ENCODE results near the gene CATSPERD.
"Not testable (repeated sequence)": the region's sequence is repeated elsewhere in the genome, so short reads cannot be mapped to it uniquely, and the experiment has no call there.

The CATSPERD gene

DNA sequence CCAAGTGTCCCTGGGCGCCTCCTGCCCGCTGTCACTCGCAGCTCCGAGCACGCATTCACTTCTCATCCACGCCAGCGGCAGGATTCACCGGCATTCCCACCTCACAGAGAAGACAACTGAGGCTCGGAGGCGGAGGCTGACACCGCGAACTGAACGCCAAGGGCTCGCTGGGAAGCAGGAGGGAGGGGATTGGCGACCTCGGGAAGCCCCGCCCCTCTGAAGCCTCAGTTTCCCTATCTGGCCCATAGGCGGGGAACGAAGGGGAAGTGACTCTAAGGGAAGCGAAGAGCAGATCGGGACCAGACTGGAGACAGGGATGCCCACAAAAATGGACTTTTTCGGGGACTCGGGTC, 40.4 kb upstream of the CATSPERD start:
- no peaks in the 10 kb centered on the region for H3K27me3 ChIP-seq (ENCODE audit: low read depth)
- H3K9me3 ChIP-seq: no peaks in the 10 kb centered on the region
- peaks cover 3% of the 10 kb centered on the region; the same call in 1 of the 2 replicates for H3K36me3 ChIP-seq (replicated peaks)
- DNase-seq (ENCODE audit: low spot score in 2 of 2): no peak
- peaks cover 7% of the 10 kb centered on the region for H3K4me1 ChIP-seq
- peak overlapping the region; percentile 99 for H3K4me3 ChIP-seq
- in situ Hi-C loops (cut with MboI; ENCODE audit: low sequenced_read_pairs): no loop called here

GRCh38 chr19:5680437-5681368, 39.7 kb upstream of the CATSPERD start, which contains the start of the genes HSD11B1L and MICOS13:
Gene HSD11B1L (plus strand): TSS chr19:5681027. CDS start chr19:5684833, 3,806 bp downstream.
Gene MICOS13 (minus strand): TSS chr19:5680516. CDS start chr19:5680486, 30 bp downstream.
- peaks cover 7% of the 10 kb centered on the region for H3K4me1 ChIP-seq
- peak within 1 kb of the TSS; percentile 99 for H3K4me3 ChIP-seq
- no peaks in the 10 kb centered on the region for H3K9me3 ChIP-seq
- DNase-seq (ENCODE audit: low spot score in 2 of 2): peak; percentile 98
- no peaks in the 10 kb centered on the region for H3K27me3 ChIP-seq (ENCODE audit: low read depth)
- in situ Hi-C loops (cut with MboI; ENCODE audit: low sequenced_read_pairs): no loop called here
- H3K36me3 ChIP-seq (replicated peaks): peaks cover 3% of the 10 kb centered on the region; the same call in 1 of the 2 replicates

- peak overlapping the region; percentile 99 for H3K4me3 ChIP-seq
- no peaks in the 10 kb centered on the region for H3K9me3 ChIP-seq
- H3K4me1 ChIP-seq: peaks cover 10% of the 10 kb centered on the region
- DNase-seq (ENCODE audit: low spot score in 2 of 2): no peak
- H3K36me3 ChIP-seq (replicated peaks): peaks cover 3% of the 10 kb centered on the region; the same call in 1 of the 2 replicates
- no peaks in the 10 kb centered on the region for H3K27me3 ChIP-seq (ENCODE audit: low read depth)
- in situ Hi-C loops (cut with MboI; ENCODE audit: low sequenced_read_pairs): no loop called here
Measured at GRCh38 chr19:5681391-5682106, 38.9 kb upstream of the CATSPERD start.

- H3K36me3 ChIP-seq (replicated peaks): peaks cover 3% of the 10 kb centered on the region; the same call in 1 of the 2 replicates
- H3K27me3 ChIP-seq (ENCODE audit: low read depth): no peaks in the 10 kb centered on the region
- DNase-seq (ENCODE audit: low spot score in 2 of 2): no peak
- no peak overlapping the region for H3K4me3 ChIP-seq
- in situ Hi-C loops (cut with MboI; ENCODE audit: low sequenced_read_pairs): no loop called here
- H3K9me3 ChIP-seq: no peaks in the 10 kb centered on the region
- H3K4me1 ChIP-seq: peaks cover 10% of the 10 kb centered on the region
Measured at GRCh38 chr19:5682107-5682482, 38.3 kb upstream of the CATSPERD start.

DNA sequence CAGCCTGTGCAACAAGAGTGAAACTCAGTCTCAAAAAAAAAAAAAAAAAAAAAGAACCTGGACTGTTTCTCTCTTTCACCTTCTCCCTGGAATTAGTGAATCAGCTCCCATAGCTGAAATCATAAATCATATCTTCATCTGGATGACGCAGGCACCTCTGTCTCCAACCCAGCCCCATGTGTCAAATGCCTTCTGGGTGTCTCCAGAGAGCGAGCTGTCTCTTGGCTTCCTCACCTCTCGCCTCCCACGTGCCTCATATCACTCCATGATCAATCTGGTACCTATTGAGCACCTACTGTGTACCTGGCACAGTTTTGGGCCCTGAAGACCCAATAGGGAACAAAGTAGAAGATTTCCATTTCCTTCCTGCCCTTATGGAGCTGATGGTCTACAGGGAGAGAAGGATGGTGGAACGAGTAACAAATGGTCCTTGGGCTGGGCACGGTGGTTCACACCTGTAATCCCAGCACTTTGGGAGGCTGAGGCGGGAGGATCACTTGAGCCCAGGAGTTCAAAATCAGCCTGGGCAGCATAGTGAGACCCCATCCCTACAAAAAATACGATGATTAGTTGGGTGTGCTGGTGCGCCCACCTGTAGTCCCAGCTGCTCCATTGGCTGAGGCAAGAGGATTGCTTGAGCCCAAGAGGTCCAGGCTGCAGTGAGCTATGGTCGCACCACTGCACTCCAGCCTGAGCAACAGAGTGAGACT, 37.1 kb upstream of the CATSPERD start:
- Histone ChIP-seq H3K4me1 (peaks cover 13% of the 10 kb centered on the region), H3K9me3 (no peaks in the 10 kb centered on the region), H3K4me3 (no peak overlapping the region), H3K27me3 (ENCODE audit: low read depth) (no peaks in the 10 kb centered on the region), H3K36me3 (replicated peaks) (peaks cover under 1% of the 10 kb centered on the region; the same call in 1 of the 2 replicates)
- in situ Hi-C loops (cut with MboI; ENCODE audit: low sequenced_read_pairs): no loop called here
- no peak for DNase-seq (ENCODE audit: low spot score in 2 of 2)

- no peak for DNase-seq (ENCODE audit: low spot score in 2 of 2)
- in situ Hi-C loops (cut with MboI; ENCODE audit: low sequenced_read_pairs): no loop called here
- Histone ChIP-seq H3K4me1 (peaks cover 9% of the 10 kb centered on the region), H3K9me3 (no peaks in the 10 kb centered on the region), H3K27me3 (ENCODE audit: low read depth) (no peaks in the 10 kb centered on the region), H3K36me3 (replicated peaks) (no peaks in the 10 kb centered on the region; the same call in 1 of the 2 replicates), H3K4me3 (no peak overlapping the region)
Measured at GRCh38 chr19:5684694-5685430, 35.6 kb upstream of the CATSPERD start.

GRCh38 chr19:5686326-5686646, 34.2 kb upstream of the CATSPERD start:
- H3K4me1 ChIP-seq: peaks cover 7% of the 10 kb centered on the region
- peak overlapping the region; percentile 54 for H3K4me3 ChIP-seq
- no peaks in the 10 kb centered on the region for H3K9me3 ChIP-seq
- peaks cover 11% of the 10 kb centered on the region for H3K36me3 ChIP-seq (replicated peaks)
- in situ Hi-C loops (cut with MboI; ENCODE audit: low sequenced_read_pairs): no loop called here
- DNase-seq (ENCODE audit: low spot score in 2 of 2): no peak
- H3K27me3 ChIP-seq (ENCODE audit: low read depth): no peaks in the 10 kb centered on the region

- H3K27me3 ChIP-seq (ENCODE audit: low read depth): no peaks in the 10 kb centered on the region
- no peaks in the 10 kb centered on the region for H3K9me3 ChIP-seq
- H3K4me3 ChIP-seq: peak overlapping the region; percentile 54
- H3K4me1 ChIP-seq: peaks cover 7% of the 10 kb centered on the region
- in situ Hi-C loops (cut with MboI; ENCODE audit: low sequenced_read_pairs): no loop called here
- DNase-seq (ENCODE audit: low spot score in 2 of 2): peak; percentile 87 to 100
- peaks cover 16% of the 10 kb centered on the region for H3K36me3 ChIP-seq (replicated peaks)
Measured at GRCh38 chr19:5686647-5687359, 33.6 kb upstream of the CATSPERD start.

- in situ Hi-C loops (cut with MboI; ENCODE audit: low sequenced_read_pairs): no loop called here
Measured at GRCh38 chr19:5687360-5688198, 32.9 kb upstream of the CATSPERD start.

DNA sequence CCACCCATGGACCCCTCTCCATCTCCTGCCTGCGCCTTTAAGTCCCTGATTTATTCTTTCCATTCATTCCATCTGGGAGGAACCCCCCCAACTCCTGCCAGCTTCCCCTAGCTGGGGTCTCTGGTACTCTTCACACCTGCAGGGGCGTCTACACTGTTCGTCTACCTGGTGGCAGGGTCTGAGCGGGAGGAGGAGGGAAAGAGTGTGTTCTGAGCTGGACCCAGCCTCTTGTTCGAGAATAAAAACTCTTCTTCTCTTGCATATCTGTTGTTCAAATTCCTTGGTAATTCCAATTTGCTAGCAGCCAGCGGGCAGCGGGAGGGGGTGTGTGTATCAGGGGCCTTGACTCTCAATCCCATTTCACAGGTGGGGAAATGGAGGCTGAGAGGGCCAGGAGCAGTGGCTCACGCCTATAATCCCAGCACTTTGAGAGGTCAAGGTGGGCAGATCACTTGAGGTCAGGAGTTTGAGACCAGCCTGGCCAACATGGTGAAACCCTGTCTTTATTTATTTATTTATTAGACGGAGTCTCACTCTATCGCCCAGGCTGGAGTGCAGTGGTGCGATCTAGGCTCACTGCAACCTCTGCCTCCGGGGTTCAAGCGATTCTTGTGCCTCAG, 32.1 kb upstream of the CATSPERD start:
- Histone ChIP-seq H3K36me3 (replicated peaks) (peaks cover 32% of the 10 kb centered on the region), H3K4me1 (peaks cover 14% of the 10 kb centered on the region)
- H3K9me3 ChIP-seq; in situ Hi-C loops (cut with MboI; ENCODE audit: low sequenced_read_pairs); DNase-seq (ENCODE audit: low spot score in 2 of 2); H3K4me3 ChIP-seq; H3K27me3 ChIP-seq (ENCODE audit: low read depth): not testable (repeated sequence)

More at GRCh38 chr19:5687360-5688198, 32.9 kb upstream of the CATSPERD start:
- Histone ChIP-seq H3K4me1 (peaks cover 13% of the 10 kb centered on the region), H3K9me3 (no peaks in the 10 kb centered on the region), H3K27me3 (ENCODE audit: low read depth) (no peaks in the 10 kb centered on the region), H3K4me3 (peak overlapping the region; percentile 54), H3K36me3 (replicated peaks) (peaks cover 24% of the 10 kb centered on the region)
- DNase-seq (ENCODE audit: low spot score in 2 of 2): no peak

- in situ Hi-C loops (cut with MboI; ENCODE audit: low sequenced_read_pairs): no loop called here
- peaks cover 52% of the 10 kb centered on the region for H3K36me3 ChIP-seq (replicated peaks)
- H3K4me1 ChIP-seq: peaks cover 14% of the 10 kb centered on the region
- H3K4me3 ChIP-seq: peak within 1 kb of the TSS; percentile 98
- DNase-seq (ENCODE audit: low spot score in 2 of 2): peak; percentile 92 to 99
- H3K27me3 ChIP-seq (ENCODE audit: low read depth): no peaks in the 10 kb centered on the region
- H3K9me3 ChIP-seq: no peaks in the 10 kb centered on the region
Measured at GRCh38 chr19:5690125-5690954, 30.1 kb upstream of the CATSPERD start, which contains the start of gene RPL36. Gene RPL36 (plus strand): TSS chr19:5690295. CDS start chr19:5690508, 213 bp downstream.
